ENCODE data around the gene ATXN7L2.
"Not testable (repeated sequence)": the region's sequence is repeated elsewhere in the genome, so short reads cannot be mapped to it uniquely, and the experiment has no call there.

ATXN7L2 gene

GRCh38 chr1:109468061-109468460, 15.6 kb upstream of the ATXN7L2 start:
- no peak for DNase-seq (ENCODE audit: low read depth)
- H3K4me3 ChIP-seq (ENCODE audit: low read depth, low read length), result no peak overlapping the region

DNA sequence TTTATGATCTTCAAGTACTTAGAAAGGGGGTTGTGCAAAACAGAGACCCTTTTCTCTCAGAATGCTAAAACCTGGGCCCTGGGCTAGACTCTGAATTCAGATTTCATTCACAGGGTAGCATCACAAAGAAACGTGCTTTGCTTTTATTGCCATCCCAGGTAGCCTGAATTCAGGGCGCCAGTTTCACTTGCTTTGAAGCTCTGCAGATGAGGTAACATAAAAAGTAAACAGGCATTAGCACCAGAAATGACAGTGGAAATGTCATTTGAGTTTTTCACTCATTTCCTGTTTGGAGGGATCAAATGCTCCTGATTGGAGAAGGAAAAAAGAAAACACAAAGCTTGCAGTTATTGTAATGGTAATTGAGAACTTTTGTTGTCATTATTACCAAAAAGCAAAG, 14.8 kb upstream of the ATXN7L2 start:
- DNase-seq (ENCODE audit: low read depth), result no peak
- H3K4me3 ChIP-seq (ENCODE audit: low read depth, low read length), result no peak overlapping the region
- no peak for TF ChIP-seq CTCF (IDR thresholded peaks at IDR 0.05; ENCODE audit: insufficient read depth, low read depth, low read length, missing control alignments)

More at GRCh38 chr1:109468061-109468460, 15.6 kb upstream of the ATXN7L2 start:
- no peak for TF ChIP-seq CTCF (IDR thresholded peaks at IDR 0.05; ENCODE audit: insufficient read depth, low read depth, low read length, missing control alignments)

- TF ChIP-seq CTCF (IDR thresholded peaks at IDR 0.05; ENCODE audit: insufficient read depth, low read depth, low read length, missing control alignments), result no peak
- no peak for DNase-seq (ENCODE audit: low read depth)
Measured at GRCh38 chr1:109470245-109470644, 13.5 kb upstream of the ATXN7L2 start.

GRCh38 chr1:109472779-109473178, 10.9 kb upstream of the ATXN7L2 start:
- no peak for DNase-seq (ENCODE audit: low read depth)
- no peak for TF ChIP-seq CTCF (IDR thresholded peaks at IDR 0.05; ENCODE audit: insufficient read depth, low read depth, low read length, missing control alignments)
- no peak overlapping the region for H3K4me3 ChIP-seq (ENCODE audit: low read depth, low read length)

More at GRCh38 chr1:109470245-109470644, 13.5 kb upstream of the ATXN7L2 start:
- H3K4me3 ChIP-seq (ENCODE audit: low read depth, low read length), result no peak overlapping the region

GRCh38 chr1:109473284-109474057, 10.2 kb upstream of the ATXN7L2 start:
- not testable (repeated sequence) for H3K4me3 ChIP-seq (ENCODE audit: low read depth, low read length); DNase-seq (ENCODE audit: low read depth)

DNA sequence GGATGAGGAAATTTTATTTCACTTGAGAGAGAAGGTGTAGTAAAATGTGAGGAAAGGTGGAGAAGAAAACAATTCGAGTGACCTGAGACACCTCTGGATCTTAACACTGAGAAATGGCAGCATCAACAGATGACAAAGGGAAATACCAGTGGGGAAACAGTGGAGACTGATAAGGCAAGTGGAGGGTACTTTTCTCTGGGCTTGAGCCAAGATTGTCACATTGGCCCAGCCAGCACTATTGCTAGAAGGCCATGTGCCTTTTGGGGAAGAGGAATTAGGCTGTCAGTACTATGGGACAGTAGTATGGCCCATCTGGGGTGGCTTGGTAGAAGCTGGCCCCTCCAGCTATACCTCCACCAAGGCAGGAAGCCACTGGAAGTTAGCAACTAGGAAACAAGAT, 9.0 kb upstream of the ATXN7L2 start:
- TF ChIP-seq CTCF (IDR thresholded peaks at IDR 0.05; ENCODE audit: insufficient read depth, low read depth, low read length, missing control alignments), result no peak
- no peak overlapping the region for H3K4me3 ChIP-seq (ENCODE audit: low read depth, low read length)
- DNase-seq (ENCODE audit: low read depth), result no peak

- TF ChIP-seq CTCF (IDR thresholded peaks at IDR 0.05; ENCODE audit: insufficient read depth, low read depth, low read length, missing control alignments), result no peak
- DNase-seq (ENCODE audit: low read depth), result no peak
- H3K4me3 ChIP-seq (ENCODE audit: low read depth, low read length), result no peak overlapping the region
Measured at GRCh38 chr1:109475261-109475660, 8.4 kb upstream of the ATXN7L2 start.

All from GM12865 (cell line).